Occipital lobe (tissue), 2 donors: Measurements from ENCODE around the gene TREM1. TPM values are rescaled to one million over a fixed set of nuclear protein-coding genes. Genes with fewer than 3 reads are reported as not detected.

ENCODE experiments used
- small RNA-seq: library from RNA; depleted of rRNA; stranded (forward); fragments of <200 nt; gene quantifications from one replicate; pipeline ENCODE3, GENCODE V24; 2014
- total RNA-seq: library from RNA; depleted of rRNA; stranded (reverse); fragments of >200 nt; gene quantifications from one replicate; pipeline ENCODE4 v1.2.3, GENCODE V29; 2014

The TREM1 gene
- total RNA-seq, 1 donor from 2014 or later, result not detected

Small RNA genes lying within 50 kb of the gene (small RNA-seq; reads per million reads assigned to genes)
- gene AL391903.2 (not detected), gene AL391903.3 (not detected), gene RNA5SP207 (not detected), gene RNU6-643P (not detected)

Other genes with a start within 250 kb of the TREM1 start
- 0.16 TPM for gene UNC5CL, start 247.5 kb downstream of the TREM1 start, total RNA-seq
- not detected for gene TSPO2, start 244.2 kb downstream of the TREM1 start, total RNA-seq
- 0.62 TPM for gene APOBEC2, start 233.5 kb downstream of the TREM1 start, total RNA-seq
- 15.8 TPM for gene OARD1, start 214.3 kb downstream of the TREM1 start, total RNA-seq
- 40.4 TPM for gene NFYA, start 213.7 kb downstream of the TREM1 start, total RNA-seq
- gene TREML1, start 132.3 kb downstream of the TREM1 start, total RNA-seq, result not detected
- gene TREM2, start 123.6 kb downstream of the TREM1 start, total RNA-seq, result 10.5 TPM
- not detected for gene TREML2, start 85.5 kb downstream of the TREM1 start, total RNA-seq
- gene TREML4, start 58.3 kb downstream of the TREM1 start, total RNA-seq, result not detected
- gene NCR2, start 48.9 kb upstream of the TREM1 start, total RNA-seq, result not detected